Duodenal mucosa (tissue), 2 donors: ENCODE data around the gene TBC1D2B.

Experiments
- H3K27ac ChIP-seq: one replicate; pipeline ENCODE4 v1.7.0; 2013; ENCODE audit warnings: low read depth, low read length
- H3K27me3 ChIP-seq, 2 donors: one replicate each; pipeline ENCODE4 v1.7.0; 2013; ENCODE audit warnings: low read length in 2 of 2, control low read depth in 1 of 2; ENCODE audit not compliant: insufficient read depth in 2 of 2, control insufficient read depth in 1 of 2
- H3K36me3 ChIP-seq, 2 donors: one replicate each; pipeline ENCODE4 v1.7.0; 2013; ENCODE audit warnings: low read length in 2 of 2, control low read depth in 1 of 2; ENCODE audit not compliant: insufficient read depth in 2 of 2, control insufficient read depth in 1 of 2
- H3K4me1 ChIP-seq, 2 donors: one replicate each; pipeline ENCODE4 v1.7.0; 2013; ENCODE audit warnings: low read length in 2 of 2, control low read depth in 1 of 2; ENCODE audit not compliant: insufficient read depth in 2 of 2, control insufficient read depth in 1 of 2
- H3K4me3 ChIP-seq, 2 donors: one replicate each; pipeline ENCODE4 v1.7.0; 2013; ENCODE audit warnings: low read length in 2 of 2, low read depth in 1 of 2
- H3K9ac ChIP-seq, 2 donors: one replicate each; pipeline ENCODE4 v1.7.0; 2013; ENCODE audit warnings: low read length in 2 of 2, low read depth in 1 of 2
- H3K9me3 ChIP-seq, 2 donors: one replicate each; pipeline ENCODE4 v1.7.0; 2013; ENCODE audit warnings: low read length in 2 of 2, control low read depth in 1 of 2; ENCODE audit not compliant: control insufficient read depth in 1 of 2

The TBC1D2B gene

DNA sequence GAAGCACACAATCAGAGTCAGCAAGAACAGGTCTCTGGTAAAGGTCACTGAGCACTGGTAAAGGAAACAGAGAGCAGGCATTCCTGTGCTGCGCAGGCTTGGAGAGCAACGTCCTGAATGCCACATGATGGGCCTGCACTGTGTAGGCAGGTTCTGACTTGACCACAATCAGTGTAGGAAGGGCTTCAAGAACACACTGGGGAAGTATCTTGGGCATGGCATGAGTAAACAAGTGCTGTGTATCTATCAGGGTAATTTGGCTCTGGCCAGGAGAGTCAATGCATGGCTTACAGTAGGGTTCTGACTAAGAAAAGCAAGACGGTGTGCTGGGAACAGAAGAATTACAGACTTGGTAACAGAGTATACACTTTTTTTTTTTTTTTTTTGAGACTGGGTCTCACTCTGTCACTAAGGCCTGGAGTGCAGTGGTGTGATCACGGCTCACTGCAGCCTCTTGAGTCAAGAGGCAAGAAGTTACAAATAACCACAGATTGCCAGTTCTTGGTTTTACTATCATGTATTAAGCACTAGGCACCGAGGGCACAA, 30.6 kb downstream of the TBC1D2B start:
- Histone ChIP-seq H3K4me3 (no peak overlapping the region), H3K4me1 (peaks cover 70 to 72% of the 10 kb centered on the region in 2 donors), H3K9me3 (no peaks in the 10 kb centered on the region), H3K9ac (no peak overlapping the region), H3K27ac (no peak overlapping the region), H3K27me3 (no peaks in the 10 kb centered on the region), H3K36me3 (peaks cover 11 to 32% of the 10 kb centered on the region in 2 donors)

DNA sequence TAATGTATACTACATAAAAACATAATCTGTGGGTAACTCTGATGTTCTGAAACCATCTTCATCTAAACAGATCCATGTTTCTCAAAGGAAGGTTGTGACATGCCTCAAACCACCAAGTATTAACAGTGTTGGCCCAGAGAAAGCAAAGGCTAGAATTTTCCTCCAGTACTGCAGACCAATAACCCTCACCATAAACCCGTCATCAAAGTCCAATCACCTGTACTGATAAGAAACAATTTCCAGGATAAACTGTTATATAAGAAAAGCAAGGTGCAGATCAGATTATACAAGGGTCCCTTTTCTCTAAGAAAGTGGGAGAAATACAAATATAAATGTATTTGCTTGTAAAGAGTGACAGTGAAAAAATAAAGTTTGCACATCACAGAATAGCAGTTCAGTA, 32.3 kb downstream of the TBC1D2B start:
- no peak overlapping the region for H3K27ac ChIP-seq
- no peak overlapping the region for H3K4me3 ChIP-seq
- no peak overlapping the region for H3K9ac ChIP-seq
- peaks cover 11 to 39% of the 10 kb centered on the region in 2 donors for H3K36me3 ChIP-seq
- H3K27me3 ChIP-seq: no peaks in the 10 kb centered on the region
- H3K4me1 ChIP-seq: peaks cover 54 to 56% of the 10 kb centered on the region in 2 donors
- no peaks in the 10 kb centered on the region for H3K9me3 ChIP-seq

DNA sequence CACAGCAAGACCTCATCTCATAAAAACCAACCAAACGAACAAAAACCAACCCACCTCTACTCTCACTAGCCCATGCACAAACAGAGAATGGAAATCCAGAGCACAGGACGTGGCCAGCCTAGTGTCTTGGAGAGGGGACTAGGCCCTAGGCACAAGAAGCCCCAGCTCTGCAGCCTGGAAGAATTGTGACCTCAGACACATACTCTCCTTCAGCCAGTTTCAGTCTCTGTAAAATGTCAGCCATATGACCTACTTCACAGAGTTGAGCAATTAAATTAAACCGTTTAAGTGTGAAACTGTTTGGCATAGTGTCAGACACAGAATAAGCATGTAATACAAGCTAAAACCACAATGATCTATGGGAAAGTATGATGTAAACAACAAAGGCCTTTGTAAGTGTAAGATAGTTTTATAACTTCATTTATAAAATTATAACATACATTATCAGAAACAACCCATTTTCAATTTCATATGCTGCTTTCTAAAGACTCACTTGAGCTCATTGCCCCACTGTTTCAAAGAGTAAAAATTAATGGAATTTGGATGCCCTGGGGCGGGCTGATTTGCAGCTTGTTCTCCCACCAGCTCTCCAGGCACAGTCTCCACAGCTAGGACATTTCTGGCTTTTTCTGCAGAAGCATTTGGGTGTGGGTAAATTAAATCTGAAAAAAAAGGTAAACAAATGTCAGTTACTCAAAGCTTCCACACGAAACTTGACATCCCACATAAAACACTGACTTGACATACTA, 32.9 kb downstream of the TBC1D2B start:
- H3K9me3 ChIP-seq: no peaks in the 10 kb centered on the region
- H3K36me3 ChIP-seq: peaks cover 11 to 43% of the 10 kb centered on the region in 2 donors
- H3K9ac ChIP-seq: no peak overlapping the region
- H3K27ac ChIP-seq: peak overlapping the region; percentile 7
- H3K27me3 ChIP-seq: no peaks in the 10 kb centered on the region
- no peak overlapping the region for H3K4me3 ChIP-seq
- peaks cover 49 to 50% of the 10 kb centered on the region in 2 donors for H3K4me1 ChIP-seq

DNA sequence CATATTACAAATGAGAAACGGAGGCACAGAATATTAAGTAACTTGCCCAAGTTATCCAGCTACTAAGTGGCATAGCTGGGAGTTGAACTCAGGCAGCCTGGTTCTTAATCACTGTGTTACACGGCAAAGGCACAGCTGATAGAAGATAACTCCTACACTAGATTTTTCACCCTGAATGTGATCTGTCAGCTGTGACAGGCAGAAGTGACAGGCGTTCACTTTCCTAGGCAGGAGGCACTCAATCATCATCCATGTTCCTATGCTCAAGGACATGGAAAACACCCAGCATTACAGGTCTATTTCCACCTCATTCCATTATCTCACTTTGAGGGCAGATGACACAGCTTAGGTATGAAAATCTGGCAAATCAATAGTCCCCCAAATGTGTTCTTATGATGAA, 35.6 kb downstream of the TBC1D2B start:
- H3K4me3 ChIP-seq: no peak overlapping the region
- H3K27ac ChIP-seq: no peak overlapping the region
- H3K9me3 ChIP-seq: no peaks in the 10 kb centered on the region
- H3K36me3 ChIP-seq: peaks cover 11 to 41% of the 10 kb centered on the region in 2 donors
- H3K9ac ChIP-seq: no peak overlapping the region
- no peaks in the 10 kb centered on the region for H3K27me3 ChIP-seq
- peaks cover 44 to 45% of the 10 kb centered on the region in 2 donors for H3K4me1 ChIP-seq

DNA sequence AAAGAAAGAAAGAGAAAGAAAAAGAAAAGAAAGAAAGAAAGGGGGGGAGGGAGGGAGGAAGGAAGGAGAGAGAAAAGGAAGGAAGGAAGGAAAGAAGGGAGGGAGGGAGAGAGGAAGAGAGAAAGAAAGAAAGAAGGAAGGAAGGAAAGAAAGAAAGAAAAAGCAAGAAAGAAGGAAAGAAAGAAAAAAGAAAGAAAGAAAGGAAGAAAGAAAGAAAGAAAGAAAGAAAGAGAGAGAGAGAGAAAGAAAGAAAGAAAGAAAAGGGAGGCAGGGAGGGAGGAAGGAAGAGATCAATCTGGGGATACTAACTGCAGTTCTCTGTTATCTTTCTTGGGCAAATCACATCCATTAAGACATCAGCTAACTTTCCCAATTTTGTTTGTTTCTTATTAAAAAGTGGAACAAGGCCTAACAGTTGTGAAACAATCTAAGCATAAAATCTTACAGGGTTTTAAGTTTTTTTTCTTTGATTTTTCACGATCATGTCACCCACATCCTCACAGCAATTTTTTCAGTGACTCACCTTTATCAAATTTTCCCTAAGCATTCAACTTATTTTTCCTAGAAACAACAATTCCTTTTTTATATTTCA, 36.8 kb downstream of the TBC1D2B start:
- H3K4me3 ChIP-seq: no peak overlapping the region
- H3K36me3 ChIP-seq: peaks cover 11 to 38% of the 10 kb centered on the region in 2 donors
- H3K9ac ChIP-seq: no peak overlapping the region
- H3K27me3 ChIP-seq: no peaks in the 10 kb centered on the region
- H3K27ac ChIP-seq: no peak overlapping the region
- H3K9me3 ChIP-seq: no peaks in the 10 kb centered on the region
- peaks cover 46 to 50% of the 10 kb centered on the region in 2 donors for H3K4me1 ChIP-seq

DNA sequence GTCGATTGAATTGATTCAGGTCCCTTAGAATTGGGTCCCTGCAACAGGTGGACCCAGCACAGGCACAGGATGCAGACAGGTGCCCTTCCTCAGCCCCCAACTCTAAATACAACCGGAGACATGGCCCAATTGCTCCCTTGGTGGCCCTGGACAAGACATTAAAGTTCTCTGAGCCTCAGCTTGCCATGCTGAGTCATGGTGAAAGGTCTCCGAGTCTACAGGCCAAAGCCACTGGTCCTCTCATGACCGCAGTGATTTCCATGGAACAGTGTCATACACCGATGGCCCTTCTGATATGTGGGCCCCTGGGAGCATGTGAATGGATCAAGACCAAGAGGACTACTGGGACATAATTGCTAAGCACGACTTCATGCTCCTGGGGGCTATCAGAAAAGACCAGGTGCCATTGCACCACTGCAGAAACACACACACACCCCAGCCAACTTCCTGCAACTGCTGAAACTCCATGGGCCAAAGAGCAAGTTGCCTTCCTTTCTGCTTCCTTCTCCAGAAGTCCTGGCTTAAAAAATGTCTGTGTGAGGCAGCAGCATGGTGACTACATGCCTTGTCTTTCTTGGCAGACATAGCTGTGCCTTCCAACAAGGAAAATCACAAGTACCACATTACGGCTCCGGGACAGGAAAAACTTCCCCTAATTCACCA, 38.8 kb downstream of the TBC1D2B start:
- Histone ChIP-seq H3K9me3 (no peaks in the 10 kb centered on the region), H3K27ac (no peak overlapping the region), H3K4me3 (no peak overlapping the region), H3K4me1 (peaks cover 51 to 55% of the 10 kb centered on the region in 2 donors), H3K9ac (no peak overlapping the region), H3K36me3 (peaks cover 11 to 30% of the 10 kb centered on the region in 2 donors), H3K27me3 (no peaks in the 10 kb centered on the region)

DNA sequence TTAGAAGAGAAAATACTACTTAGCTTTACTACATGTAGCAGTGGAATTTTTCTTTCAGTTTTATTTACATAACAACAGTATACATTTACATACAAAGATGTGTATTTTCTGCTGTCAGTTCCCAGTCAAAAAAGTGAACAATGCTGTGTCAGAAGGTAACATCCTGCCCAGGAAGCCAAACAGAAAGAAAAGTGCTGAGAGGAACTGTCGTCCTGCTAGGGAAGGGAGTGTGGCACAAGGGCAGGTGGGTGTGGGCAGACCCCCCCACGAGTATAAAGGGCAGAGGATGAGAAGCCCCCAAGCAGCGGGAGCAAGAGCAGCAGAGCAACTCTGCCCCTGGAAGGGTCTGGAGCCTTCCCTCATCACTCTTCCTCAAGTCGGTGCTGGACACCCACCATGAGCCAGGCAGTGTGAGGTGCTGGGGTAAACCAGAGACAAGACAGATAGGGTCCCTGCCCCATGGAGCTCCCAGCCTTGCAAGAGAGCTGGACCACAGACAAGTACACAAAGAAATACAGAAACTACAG, 39.7 kb downstream of the TBC1D2B start:
- Histone ChIP-seq H3K27ac (no peak overlapping the region), H3K4me1 (peaks cover 51 to 57% of the 10 kb centered on the region in 2 donors)

DNA sequence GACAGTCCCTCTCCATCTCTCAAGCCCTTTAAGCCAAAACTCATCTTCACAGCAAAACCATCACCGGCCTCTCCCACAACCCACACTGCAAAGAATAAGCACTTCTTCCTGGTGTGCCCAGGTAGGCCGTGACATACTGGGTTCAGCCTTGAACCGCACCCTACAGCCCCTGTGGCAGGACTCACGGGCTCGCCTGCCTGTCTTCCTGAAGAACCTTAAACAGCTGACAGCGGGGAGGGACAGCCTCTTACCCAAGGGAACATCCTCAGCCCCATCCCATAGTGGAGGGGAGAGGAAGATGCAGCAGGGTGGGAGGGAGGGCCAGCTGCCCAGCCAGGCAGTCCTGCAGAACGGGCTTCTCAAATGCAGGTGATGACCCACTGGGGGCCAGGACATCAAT, 40.2 kb downstream of the TBC1D2B start:
- Histone ChIP-seq H3K27me3 (no peaks in the 10 kb centered on the region), H3K4me3 (no peak overlapping the region), H3K4me1 (peaks cover 51 to 57% of the 10 kb centered on the region in 2 donors), H3K36me3 (peaks cover 5 to 18% of the 10 kb centered on the region in 2 donors), H3K27ac (no peak overlapping the region), H3K9me3 (no peaks in the 10 kb centered on the region), H3K9ac (no peak overlapping the region)

More for the DNA sequence above, 39.7 kb downstream of the TBC1D2B start:
- Histone ChIP-seq H3K4me3 (no peak overlapping the region), H3K36me3 (peaks cover 10 to 23% of the 10 kb centered on the region in 2 donors), H3K27me3 (no peaks in the 10 kb centered on the region), H3K9me3 (no peaks in the 10 kb centered on the region), H3K9ac (no peak overlapping the region)

DNA sequence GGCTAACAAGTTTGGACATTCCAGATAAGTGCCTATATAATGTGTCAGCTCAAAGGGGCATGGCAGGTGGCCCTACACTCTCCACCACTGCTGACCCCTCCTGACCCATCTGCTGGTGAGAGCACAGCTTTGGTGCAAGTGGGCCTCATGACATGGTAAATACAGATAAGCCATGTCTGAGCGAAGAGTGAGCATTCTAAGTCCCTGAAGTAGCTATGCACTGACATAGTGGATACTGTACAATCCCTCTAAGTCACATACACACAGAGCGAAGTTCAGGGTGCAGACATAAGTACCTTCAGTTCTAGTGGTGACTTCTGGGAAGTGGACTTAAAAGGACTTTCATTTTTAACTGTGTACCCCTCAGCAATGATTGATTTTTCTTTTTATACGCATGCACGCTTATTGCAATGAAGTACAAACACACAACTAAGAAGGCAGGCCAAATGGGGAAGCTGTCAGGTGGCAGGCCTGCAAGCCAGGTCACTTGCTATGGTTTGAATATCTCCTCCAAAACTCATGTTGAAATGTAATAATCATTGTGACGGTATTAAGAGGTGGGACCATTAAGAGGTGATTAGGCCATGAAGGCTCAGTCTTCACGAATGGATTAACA, 41.5 kb downstream of the TBC1D2B start:
- H3K27ac ChIP-seq: peak overlapping the region; percentile 11
- no peaks in the 10 kb centered on the region for H3K27me3 ChIP-seq
- peaks cover 0 to 7% of the 10 kb centered on the region in 2 donors for H3K36me3 ChIP-seq
- no peak overlapping the region for H3K9ac ChIP-seq
- peaks cover 57% of the 10 kb centered on the region in 2 donors for H3K4me1 ChIP-seq
- peak overlapping the region in 1 of 2 donors; percentile 32 for H3K4me3 ChIP-seq
- H3K9me3 ChIP-seq: no peaks in the 10 kb centered on the region
